ENCODE data around the gene SNIP1.
A peak's percentile ranks its signal among the peaks of the same experiment; 100 is the strongest.
"Not testable (repeated sequence)": the region's sequence is repeated elsewhere in the genome, so short reads cannot be mapped to it uniquely, and the experiment has no call there.

SNIP1 gene

GRCh38 chr1:37513795-37514349, 40.2 kb downstream of the SNIP1 start:
- DNase-seq (ENCODE audit: low read depth in 3 of 3) = peak; percentile 22 to 68 (median 54)

- no peak for DNase-seq (ENCODE audit: low read depth in 3 of 3)
Measured at GRCh38 chr1:37509181-37509580, 44.9 kb downstream of the SNIP1 start.

GRCh38 chr1:37506740-37507139, 47.4 kb downstream of the SNIP1 start:
- DNase-seq (ENCODE audit: low read depth in 3 of 3) = no peak

- not testable (repeated sequence) for DNase-seq (ENCODE audit: low read depth in 3 of 3)
Measured at GRCh38 chr1:37502791-37503190, 51.3 kb downstream of the SNIP1 start.

- DNase-seq (ENCODE audit: low read depth in 3 of 3) = no peak
Measured at GRCh38 chr1:37502104-37502503, 52.0 kb downstream of the SNIP1 start.

GRCh38 chr1:37501661-37502060, 52.4 kb downstream of the SNIP1 start:
- no peak for DNase-seq (ENCODE audit: low read depth in 3 of 3)

GRCh38 chr1:37498872-37499617, 55.0 kb downstream of the SNIP1 start:
- DNase-seq (ENCODE audit: low read depth in 3 of 3) = no peak

- no peak for DNase-seq (ENCODE audit: low read depth in 3 of 3)
Measured at GRCh38 chr1:37497832-37498231, 56.3 kb downstream of the SNIP1 start.

GRCh38 chr1:37495875-37496274, 58.2 kb downstream of the SNIP1 start:
- no peak for DNase-seq (ENCODE audit: low read depth in 3 of 3)

GRCh38 chr1:37493336-37494098, 60.6 kb downstream of the SNIP1 start:
- no peak for DNase-seq (ENCODE audit: low read depth in 3 of 3)

- DNase-seq (ENCODE audit: low read depth in 3 of 3) = no peak
Measured at GRCh38 chr1:37487619-37487984, 66.5 kb downstream of the SNIP1 start.

- peak; percentile 61 to 71 (median 62) for DNase-seq (ENCODE audit: low read depth in 3 of 3)
Measured at GRCh38 chr1:37486680-37487618, 67.1 kb downstream of the SNIP1 start.

- no peak for DNase-seq (ENCODE audit: low read depth in 3 of 3)
Measured at GRCh38 chr1:37485902-37486679, 68.0 kb downstream of the SNIP1 start.
